GM12878 (cell line): ENCODE measurements around the gene LIX1L.

ENCODE experiments used
- ESRRA ChIP-seq: IDR thresholded peaks from 2 replicates; pipeline ENCODE4 v1.6.1; 2012; ENCODE audit warnings: mild to moderate bottlenecking, low read length, improper control_type of control experiment
- HDAC2 ChIP-seq: fragments of 200-600 bp; sonication (generic); IDR thresholded peaks from 2 replicates; pipeline ENCODE4 v1.6.1; 2017
- JUND ChIP-seq: IDR thresholded peaks from 2 replicates; pipeline ENCODE4 v1.6.1; 2012; ENCODE audit warnings: low read depth, mild to moderate bottlenecking, low read length, improper control_type of control experiment, moderate library complexity
- MYC ChIP-seq: IDR thresholded peaks from 2 replicates; pipeline ENCODE4 v1.6.1; 2011; ENCODE audit warnings: mild to moderate bottlenecking, low read length, moderate library complexity, inconsistent platforms; ENCODE audit not compliant: insufficient read depth, insufficient replicate concordance, insufficient read length, severe bottlenecking
- NFIC ChIP-seq: IDR thresholded peaks from 2 replicates; pipeline ENCODE4 v1.6.1; 2012; ENCODE audit warnings: low read depth, mild to moderate bottlenecking, inconsistent platforms, low read length, moderate library complexity
- POLR2A ChIP-seq: IDR thresholded peaks from 2 replicates; pipeline ENCODE4 v1.6.1; 2011; ENCODE audit warnings: low read depth, mild to moderate bottlenecking, low read length
- POLR2AphosphoS5 ChIP-seq: IDR thresholded peaks from 2 replicates; pipeline ENCODE4 v1.6.1; 2011; ENCODE audit warnings: mild to moderate bottlenecking, low read length, inconsistent platforms
- REST ChIP-seq: IDR thresholded peaks from 2 replicates; pipeline ENCODE4 v1.6.1; 2012; ENCODE audit warnings: mild to moderate bottlenecking, low read depth, low read length
- SRF ChIP-seq, 2 experiments: IDR thresholded peaks; 2 replicates each; pipeline ENCODE4 v1.6.1; 2011; ENCODE audit warnings: low read depth in 2 of 2, low read length in 2 of 2, mild to moderate bottlenecking in 1 of 2, moderate library complexity in 1 of 2
- TARDBP ChIP-seq: IDR thresholded peaks from 2 replicates; pipeline ENCODE4 v1.6.1; 2016; ENCODE audit warnings: borderline replicate concordance
- TCF12 ChIP-seq: IDR thresholded peaks from 2 replicates; pipeline ENCODE4 v1.6.1; 2011; ENCODE audit warnings: low read depth, mild to moderate bottlenecking, low read length
- ZBTB4 ChIP-seq: fragments of 450-650 bp; formaldehyde crosslinking; IDR thresholded peaks from 2 replicates; pipeline ENCODE4 v1.4.0; 2022; ENCODE audit warnings: mild to moderate bottlenecking, moderate library complexity
- TF ChIP-seq, protein P1 (sequence below), 3 experiments: IDR thresholded peaks in 2 of 3; conservative IDR thresholded peaks in 1 of 3; 2 replicates each; pipeline ENCODE4 v1.5.1; 2011; ENCODE audit warnings: low read depth in 3 of 3, low read length in 3 of 3, mild to moderate bottlenecking in 3 of 3, control low read depth in 2 of 3, moderate library complexity in 2 of 3, inconsistent platforms in 1 of 3, mixed read lengths in 1 of 3; ENCODE audit not compliant: control insufficient read depth in 2 of 3, insufficient read depth in 1 of 3; ENCODE audit errors: extremely low read depth in 1 of 3

DNA sequence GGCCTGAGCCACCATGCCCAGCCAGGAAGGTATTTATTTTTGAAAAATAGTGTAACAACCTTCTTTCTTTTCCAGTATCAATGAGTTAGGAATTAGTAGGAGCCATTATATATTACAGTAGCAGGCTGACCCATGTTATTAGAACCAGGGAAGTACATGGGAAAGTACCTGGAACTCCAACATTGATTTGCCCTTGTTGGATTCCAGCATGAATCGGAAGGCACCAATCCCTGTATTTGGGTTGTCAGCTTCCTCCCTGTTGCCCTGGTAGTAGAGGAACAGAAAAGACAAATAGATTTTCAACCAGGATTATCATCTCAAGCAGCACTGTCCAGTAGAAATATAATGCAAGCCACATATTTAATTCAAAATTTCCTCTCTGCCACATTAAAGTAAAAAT lies 20.4 kb downstream of the LIX1L start:
- no peak for TF ChIP-seq JUND
- no peak for TF ChIP-seq TCF12
- TF ChIP-seq, protein P1, sequence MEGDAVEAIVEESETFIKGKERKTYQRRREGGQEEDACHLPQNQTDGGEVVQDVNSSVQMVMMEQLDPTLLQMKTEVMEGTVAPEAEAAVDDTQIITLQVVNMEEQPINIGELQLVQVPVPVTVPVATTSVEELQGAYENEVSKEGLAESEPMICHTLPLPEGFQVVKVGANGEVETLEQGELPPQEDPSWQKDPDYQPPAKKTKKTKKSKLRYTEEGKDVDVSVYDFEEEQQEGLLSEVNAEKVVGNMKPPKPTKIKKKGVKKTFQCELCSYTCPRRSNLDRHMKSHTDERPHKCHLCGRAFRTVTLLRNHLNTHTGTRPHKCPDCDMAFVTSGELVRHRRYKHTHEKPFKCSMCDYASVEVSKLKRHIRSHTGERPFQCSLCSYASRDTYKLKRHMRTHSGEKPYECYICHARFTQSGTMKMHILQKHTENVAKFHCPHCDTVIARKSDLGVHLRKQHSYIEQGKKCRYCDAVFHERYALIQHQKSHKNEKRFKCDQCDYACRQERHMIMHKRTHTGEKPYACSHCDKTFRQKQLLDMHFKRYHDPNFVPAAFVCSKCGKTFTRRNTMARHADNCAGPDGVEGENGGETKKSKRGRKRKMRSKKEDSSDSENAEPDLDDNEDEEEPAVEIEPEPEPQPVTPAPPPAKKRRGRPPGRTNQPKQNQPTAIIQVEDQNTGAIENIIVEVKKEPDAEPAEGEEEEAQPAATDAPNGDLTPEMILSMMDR (IDR thresholded peaks at IDR 0.05 in 2 of 3, conservative IDR thresholded peaks at IDR 0.05 in 1 of 3; ENCODE audit: control insufficient read depth in 2 of 3, extremely low read depth in 1 of 3, insufficient read depth in 1 of 3, low read depth in 3 of 3, low read length in 3 of 3) = no peak
- TF ChIP-seq NFIC = no peak
- no peak for TF ChIP-seq MYC
- TF ChIP-seq REST = no peak
- TF ChIP-seq POLR2AphosphoS5 = no peak
- no peak for TF ChIP-seq HDAC2
- TF ChIP-seq TARDBP = no peak
- TF ChIP-seq ESRRA = no peak
- TF ChIP-seq ZBTB4 = no peak
- no peak for TF ChIP-seq SRF (IDR thresholded peaks at IDR 0.05; ENCODE audit: low read depth in 2 of 2, low read length in 2 of 2)
- no peak for TF ChIP-seq POLR2A
